ENCODE measurements around the gene STAC3.
"Not testable (repeated sequence)": the region's sequence is repeated elsewhere in the genome, so short reads cannot be mapped to it uniquely, and the experiment has no call there.

GRCh38 chr12:57282073-57282472 lies 31.1 kb upstream of the STAC3 start:
- not testable (repeated sequence) for TF ChIP-seq CTCF, POLR2A (IDR thresholded peaks at IDR 0.05)

Data from heart left ventricle (tissue), 13 donors.